ENCODE data around the gene FMC1. TPM values are rescaled to one million over a fixed set of nuclear protein-coding genes. Genes with fewer than 3 reads are reported as not detected.

FMC1 gene
- polyA plus RNA-seq, 3 donors, result 10.3 to 39.4 (median 39.0) TPM

DNA sequence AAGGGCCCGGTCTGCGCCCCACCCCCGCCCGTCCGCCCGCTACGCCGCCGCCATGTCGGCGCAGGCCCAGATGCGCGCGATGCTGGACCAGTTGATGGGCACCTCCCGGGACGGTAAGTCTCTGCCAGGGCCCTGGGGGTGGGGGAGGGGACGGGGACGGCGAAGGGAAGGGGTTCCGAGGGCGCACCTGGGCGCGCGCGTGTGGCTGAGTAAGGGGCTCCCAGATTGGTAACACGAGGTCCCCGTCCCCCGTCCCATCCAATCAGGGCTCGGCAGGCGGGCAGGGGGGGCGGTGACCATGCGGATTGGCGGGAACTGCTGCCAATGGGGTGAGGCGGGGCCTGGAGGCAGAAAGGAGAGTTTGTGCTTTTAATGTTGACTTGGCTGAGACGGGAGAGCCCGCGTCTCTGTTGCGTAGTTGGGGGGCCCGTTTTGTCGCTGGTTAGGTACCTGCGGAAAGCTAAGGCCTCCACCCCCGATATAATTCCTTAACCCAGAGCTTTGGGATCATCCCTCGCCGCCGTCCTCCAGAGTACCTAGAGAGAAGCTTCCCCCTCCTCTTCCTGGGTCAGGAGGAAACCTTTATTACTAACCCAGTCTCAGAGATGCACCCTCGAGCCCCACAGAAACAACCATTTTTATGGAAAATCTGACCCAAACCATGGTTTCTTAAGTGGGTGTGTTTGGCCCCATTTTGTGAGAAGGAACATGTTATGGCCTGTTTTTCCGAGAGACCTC is 19.2 kb downstream of the FMC1 start:
- Mint-ChIP-seq H3K27ac (peak overlapping the region; percentile 95 to 99 (median 99)), H3K36me3 (peaks cover 10 to 13% of the 10 kb centered on the region in 2 donors), H3K27me3 (ENCODE audit: low read depth in 3 of 3) (no peaks in the 10 kb centered on the region), H3K4me3 (peak overlapping the region; percentile 97 to 98), H3K9me3 (no peaks in the 10 kb centered on the region), H3K4me1 (peaks cover 32% of the 10 kb centered on the region)
- intact Hi-C loops (cut with micrococcal nuclease), result loop anchor here (2.0 to 10.0 kb wide), 2 partner anchors 20 to 1114 kb away; partner anchors contain the start of genes FMC1 (in 1 of the 2) and MKRN1 (in 1 of the 2)
- peak overlapping the region; percentile 81 for H2AFZ ChIP-seq (ENCODE audit: insufficient read depth, low read depth, low read length, poor library complexity, severe bottlenecking)
- DNase-seq, result peak; percentile 84 to 91 (median 85)
- TF ChIP-seq CTCF (IDR thresholded peaks at IDR 0.05), result no peak
- H3K9me3 ChIP-seq (replicated peaks in 1 of 2; ENCODE audit: control insufficient read depth in 1 of 2, insufficient read depth in 1 of 2, low read length in 2 of 2), result no peaks in the 10 kb centered on the region
- H3K4me3 ChIP-seq (replicated peaks in 1 of 3; ENCODE audit: low read depth in 2 of 3, low read length in 3 of 3), result peak overlapping the region; percentile 46 to 93 (median 92)
- H3K4me1 ChIP-seq (ENCODE audit: control insufficient read depth in 1 of 2, insufficient read depth in 2 of 2, low read length in 2 of 2), result peaks cover 21 to 47% of the 10 kb centered on the region in 2 donors
- H4K20me1 ChIP-seq (ENCODE audit: insufficient read depth, low read length), result peaks cover 43% of the 10 kb centered on the region
- peak overlapping the region; percentile 94 to 100 for H3K27ac ChIP-seq (ENCODE audit: low read depth in 1 of 2, low read length in 2 of 2)
- H3K9ac ChIP-seq (ENCODE audit: insufficient read depth, low read length, poor library complexity, severe bottlenecking), result peak overlapping the region; percentile 93
- no peaks in the 10 kb centered on the region for H3K27me3 ChIP-seq (ENCODE audit: control insufficient read depth in 2 of 2, insufficient read depth in 2 of 2, low read length in 2 of 2)
- WGBS (ENCODE audit: insufficient coverage), result 0% methylated on average over 37 of the region's 47 CpGs
- peaks cover 7 to 25% of the 10 kb centered on the region in 2 donors for H3K36me3 ChIP-seq (replicated peaks in 1 of 2; ENCODE audit: control insufficient read depth in 1 of 2, insufficient read depth in 2 of 2, low read length in 2 of 2)
- peaks cover 81% of the 10 kb centered on the region for H3K79me2 ChIP-seq (ENCODE audit: insufficient read depth, low read length)
- peak overlapping the region; percentile 97 for H3K4me2 ChIP-seq (replicated peaks; ENCODE audit: extremely low read depth, low read length, poor library complexity, severe bottlenecking)

- Mint-ChIP-seq H3K36me3 (peaks cover 14 to 16% of the 10 kb centered on the region in 2 donors), H3K27ac (peak overlapping the region; percentile 95 to 99 (median 99)), H3K4me1 (peaks cover 27% of the 10 kb centered on the region), H3K4me3 (peak overlapping the region; percentile 97 to 98), H3K27me3 (ENCODE audit: low read depth in 3 of 3) (no peaks in the 10 kb centered on the region), H3K9me3 (no peaks in the 10 kb centered on the region)
- Histone ChIP-seq H3K36me3 (replicated peaks in 1 of 2; ENCODE audit: control insufficient read depth in 1 of 2, insufficient read depth in 2 of 2, low read length in 2 of 2) (peaks cover 7 to 30% of the 10 kb centered on the region in 2 donors), H3K9ac (ENCODE audit: insufficient read depth, low read length, poor library complexity, severe bottlenecking) (peak overlapping the region; percentile 93), H3K27ac (ENCODE audit: low read depth in 1 of 2, low read length in 2 of 2) (peak overlapping the region; percentile 94 to 100), H4K20me1 (ENCODE audit: insufficient read depth, low read length) (peaks cover 48% of the 10 kb centered on the region), H3K9me3 (replicated peaks in 1 of 2; ENCODE audit: control insufficient read depth in 1 of 2, insufficient read depth in 1 of 2, low read length in 2 of 2) (no peaks in the 10 kb centered on the region), H2AFZ (ENCODE audit: insufficient read depth, low read depth, low read length, poor library complexity, severe bottlenecking) (peak overlapping the region; percentile 81), H3K4me2 (replicated peaks; ENCODE audit: extremely low read depth, low read length, poor library complexity, severe bottlenecking) (peak overlapping the region; percentile 97), H3K4me3 (replicated peaks in 1 of 3; ENCODE audit: low read depth in 2 of 3, low read length in 3 of 3) (peak overlapping the region; percentile 46 to 93 (median 92)), H3K79me2 (ENCODE audit: insufficient read depth, low read length) (peaks cover 85% of the 10 kb centered on the region), H3K27me3 (ENCODE audit: control insufficient read depth in 2 of 2, insufficient read depth in 2 of 2, low read length in 2 of 2) (no peaks in the 10 kb centered on the region), H3K4me1 (ENCODE audit: control insufficient read depth in 1 of 2, insufficient read depth in 2 of 2, low read length in 2 of 2) (peaks cover 16 to 42% of the 10 kb centered on the region in 2 donors)
- no peak for DNase-seq
- TF ChIP-seq CTCF (IDR thresholded peaks at IDR 0.05), result no peak
- intact Hi-C loops (cut with micrococcal nuclease), result loop anchor here (2.0 to 10.0 kb wide), 2 partner anchors 20 to 1114 kb away; partner anchors contain the start of genes FMC1 (in 1 of the 2) and MKRN1 (in 1 of the 2)
- 0% methylated on average over 1 of the region's 2 CpGs for WGBS (ENCODE audit: insufficient coverage)
Measured at GRCh38 chr7:139360948-139361307, 19.8 kb downstream of the FMC1 start.

All from CD14-positive monocyte (primary cell).